NCI-H69 (cell line): ENCODE data around the gene AP3D1.

Experiments
- DNase-seq: peaks from one replicate; lab custom pipeline; 2025; lab: John Stamatoyannopoulos, UW

The AP3D1 gene

DNA sequence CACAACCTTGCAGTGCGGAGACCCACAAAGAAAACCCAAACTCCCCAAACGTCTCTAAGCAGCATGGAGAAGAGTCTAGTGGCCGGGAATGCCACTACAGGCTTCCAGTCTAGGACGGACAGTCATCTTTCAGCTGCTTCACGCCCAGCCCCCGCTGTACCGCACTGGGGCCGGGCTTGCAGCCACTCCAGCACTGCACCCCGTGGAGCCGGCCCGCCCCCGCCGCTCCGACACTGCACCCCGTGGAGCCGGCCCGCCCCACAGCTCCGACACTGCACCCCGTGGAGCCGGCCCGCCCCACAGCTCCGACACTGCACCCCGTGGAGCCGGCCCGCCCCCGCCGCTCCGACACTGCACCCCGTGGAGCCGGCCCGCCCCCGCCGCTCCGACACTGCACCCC, 23.1 kb downstream of the AP3D1 start:
- peak; percentile 10 for DNase-seq

DNA sequence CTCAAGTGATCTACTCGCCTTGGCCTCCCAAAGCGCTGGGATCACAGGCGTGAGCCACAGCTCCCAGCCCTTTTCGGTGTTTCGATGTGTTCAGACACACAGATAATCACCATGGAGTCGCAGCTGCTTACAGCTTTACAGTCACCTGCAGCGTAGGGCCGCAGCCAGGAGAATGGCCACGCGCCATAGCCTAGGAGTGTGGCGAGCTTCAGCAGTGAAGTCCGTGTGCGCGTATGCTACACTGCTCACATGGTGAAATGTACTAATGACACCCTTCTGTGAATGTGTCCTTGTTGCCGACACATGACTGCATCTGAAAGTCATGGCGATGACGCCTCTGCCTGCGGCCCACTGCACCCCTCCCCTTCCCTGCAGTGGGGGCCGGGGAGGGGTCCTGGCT, 23.6 kb downstream of the AP3D1 start:
- no peak for DNase-seq

DNA sequence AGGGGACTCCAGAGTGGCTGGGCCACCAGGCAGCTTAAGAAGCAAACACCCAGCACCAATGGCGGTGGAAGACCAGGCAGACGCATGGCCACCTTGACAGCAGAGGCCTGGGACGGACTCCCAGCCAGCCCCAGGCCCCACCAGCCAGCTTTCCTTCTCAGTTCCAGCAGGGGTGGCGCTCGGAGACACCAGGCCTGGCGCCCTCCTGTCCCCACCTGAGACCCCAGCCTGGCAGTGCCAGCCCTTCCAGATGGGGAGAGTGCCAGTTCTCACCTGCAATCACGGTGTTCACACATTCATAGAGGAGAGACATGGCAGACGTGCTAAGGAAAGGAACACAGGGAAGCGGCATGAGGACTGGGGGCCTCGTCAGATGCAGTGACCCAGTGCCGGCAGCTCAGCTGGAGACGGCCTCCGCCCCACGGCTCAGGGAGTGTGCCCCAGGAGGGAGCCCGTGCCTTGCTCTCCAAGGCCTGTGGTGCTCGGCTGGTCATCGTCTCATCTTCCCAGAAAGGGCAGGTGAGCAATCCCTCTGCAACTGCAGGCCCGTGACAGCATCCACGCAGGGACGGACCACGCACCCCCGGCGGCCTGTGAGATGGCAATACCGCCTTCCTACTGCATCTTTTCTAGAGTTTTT, 24.4 kb downstream of the AP3D1 start:
- no peak for DNase-seq

DNA sequence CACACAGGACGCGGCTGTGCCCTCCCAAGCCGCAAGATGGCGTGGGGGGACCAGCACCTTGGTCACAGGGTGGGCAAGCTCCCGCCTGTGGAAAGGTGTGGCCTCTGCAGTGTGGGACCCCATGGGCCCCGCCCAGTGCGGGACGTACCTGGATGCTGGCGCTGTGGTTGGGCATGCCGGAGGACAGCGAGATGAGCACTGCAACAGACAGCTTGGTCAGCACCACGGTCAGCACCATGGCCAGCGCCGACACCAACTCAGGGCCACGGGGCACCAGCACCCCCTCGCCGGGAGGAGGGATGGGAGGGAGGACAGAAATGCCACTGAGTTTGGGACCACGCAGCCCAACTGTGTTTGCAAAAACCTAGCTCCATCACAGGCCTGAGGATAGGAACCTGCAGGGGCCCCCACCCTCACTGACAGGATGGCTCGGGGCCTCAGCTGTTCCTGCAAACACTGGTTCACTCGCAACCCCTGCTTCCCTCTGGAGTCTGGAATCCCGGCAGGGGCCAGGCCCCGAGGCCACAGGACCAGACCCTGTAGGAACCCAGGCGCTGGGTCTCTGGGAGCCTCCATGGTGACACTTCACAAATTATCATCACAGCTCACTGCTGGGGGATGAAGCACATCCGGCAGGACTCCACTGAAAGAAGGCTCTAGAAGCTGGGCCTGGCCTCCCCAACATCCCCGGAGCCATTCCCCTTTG, 27.5 kb downstream of the AP3D1 start:
- DNase-seq: no peak

DNA sequence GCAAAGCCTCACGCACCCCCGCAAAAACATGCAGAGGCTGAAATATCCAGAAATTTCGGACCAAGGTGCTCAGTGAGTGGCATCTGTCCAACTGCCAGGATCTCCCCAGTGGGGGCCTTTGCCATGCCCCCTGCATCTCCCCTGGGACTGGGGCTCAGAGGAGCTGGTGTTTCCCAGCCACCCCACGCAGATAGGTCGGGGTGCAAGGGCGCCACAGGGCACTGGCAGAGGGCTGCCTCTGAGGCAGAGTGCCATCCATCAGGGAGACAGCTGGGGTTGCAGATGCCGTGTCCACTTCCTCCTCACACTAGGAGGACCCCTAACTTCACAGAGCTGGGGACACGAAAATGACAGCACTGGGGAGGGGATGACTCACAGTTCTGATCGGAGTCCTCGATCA, 28.4 kb downstream of the AP3D1 start:
- no peak for DNase-seq

DNA sequence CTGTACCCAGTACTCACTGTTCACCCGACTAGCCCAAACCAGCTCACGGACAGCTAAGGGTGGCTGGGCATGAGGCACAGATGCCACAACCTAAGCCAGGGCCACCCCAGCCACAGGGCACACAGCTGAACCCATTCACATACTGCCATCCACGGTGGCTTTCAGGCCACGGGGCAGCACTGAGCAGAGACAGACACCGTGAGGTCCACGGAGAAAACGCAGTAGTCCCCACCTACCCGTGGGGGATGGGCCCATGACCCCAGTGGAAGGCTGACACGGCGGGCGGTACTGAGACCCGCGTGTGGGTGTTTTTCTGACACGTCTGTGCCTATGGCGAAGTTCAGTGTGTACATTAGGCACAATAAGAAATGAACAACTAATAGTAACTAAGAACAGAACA, 29.1 kb downstream of the AP3D1 start:
- no peak for DNase-seq

DNA sequence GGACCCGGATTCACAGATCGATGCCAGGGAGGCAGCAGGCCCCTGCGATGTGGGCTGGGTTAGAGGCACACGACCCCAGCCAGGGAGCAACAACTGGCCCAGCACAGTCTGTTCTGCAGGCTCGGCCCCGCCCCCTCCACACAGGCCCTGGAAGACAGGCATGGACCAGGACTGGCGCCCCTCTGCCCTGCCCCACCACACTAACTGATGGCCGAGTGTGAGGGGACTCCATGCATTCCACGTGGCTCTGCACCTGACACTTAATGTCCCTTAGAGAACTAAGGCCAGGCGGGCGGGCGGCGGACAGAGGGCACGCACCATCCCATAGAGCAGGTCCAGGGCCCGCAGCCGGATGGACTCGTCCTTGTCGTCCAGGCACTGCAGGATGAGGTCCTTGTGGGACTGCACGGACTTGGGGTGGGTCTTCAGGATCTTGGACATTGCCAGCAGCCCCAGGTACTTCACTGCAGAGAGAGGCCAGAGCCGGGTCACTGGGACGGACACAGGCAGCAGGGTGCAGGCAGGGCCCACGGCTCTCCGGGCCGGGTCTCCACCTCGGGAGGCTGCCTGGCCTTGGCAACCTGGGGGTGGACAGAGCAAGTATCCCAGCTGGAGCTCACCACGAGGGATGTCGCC, 29.8 kb downstream of the AP3D1 start:
- no peak for DNase-seq

DNA sequence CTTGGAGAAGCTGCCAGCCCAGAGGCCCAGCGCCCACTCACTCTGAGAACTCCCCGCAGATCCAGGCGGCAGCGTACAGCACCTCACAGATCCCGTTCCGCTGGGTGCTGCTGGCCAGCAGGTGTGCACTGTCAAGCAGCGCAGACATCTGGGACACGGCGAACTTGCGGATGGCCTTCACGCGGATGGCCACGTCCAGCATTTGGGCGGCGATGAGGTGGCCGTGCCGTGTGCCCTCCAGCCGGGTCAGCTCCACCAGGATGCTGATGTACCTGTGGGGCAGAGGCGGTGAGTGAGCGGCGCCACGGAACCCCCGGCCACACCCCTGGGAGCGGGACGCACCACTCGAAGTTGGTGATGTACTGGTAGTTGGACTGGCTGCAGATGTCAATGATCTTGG, 30.5 kb downstream of the AP3D1 start:
- no peak for DNase-seq

DNA sequence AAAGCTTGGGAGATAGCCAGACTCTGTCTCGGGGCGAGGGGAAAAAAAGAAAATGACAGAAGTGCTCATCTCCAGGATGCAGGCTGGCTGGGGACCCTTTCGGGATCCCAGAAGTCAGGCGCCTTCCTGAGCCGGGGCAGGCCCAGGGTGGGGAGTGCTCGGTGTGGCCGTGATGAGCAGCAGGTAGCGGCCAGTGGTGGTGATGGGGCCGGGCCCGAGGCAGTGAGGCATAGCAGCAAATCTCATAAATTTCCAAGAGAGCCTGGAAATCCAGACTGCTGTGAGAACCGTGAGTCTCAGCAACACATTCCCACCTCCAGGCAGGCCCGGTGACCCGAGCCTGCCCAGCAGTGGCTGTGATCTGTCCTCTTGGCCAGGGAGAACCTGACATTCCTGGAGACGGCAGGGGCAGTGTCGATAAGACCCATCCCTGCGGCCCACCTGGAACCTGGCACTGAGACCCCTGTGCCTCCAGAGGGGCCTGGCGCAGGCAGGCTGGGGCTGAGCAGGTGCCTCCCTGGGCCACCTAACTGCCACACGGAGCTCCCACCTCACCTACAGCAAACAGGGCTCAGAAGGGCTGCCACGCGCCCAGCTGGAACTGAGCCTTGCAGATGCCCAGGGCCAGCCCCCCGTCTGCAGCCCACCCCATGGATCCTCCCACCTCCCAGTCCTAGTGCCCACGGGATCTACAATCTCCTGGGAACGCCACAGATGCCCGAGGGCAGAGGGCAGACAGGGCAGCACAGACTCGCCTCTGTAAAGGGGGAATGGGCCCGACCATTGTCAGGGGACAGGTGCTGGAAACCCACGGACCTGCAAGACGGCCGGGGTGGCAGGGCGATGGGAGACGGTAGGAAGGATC, 31.2 kb downstream of the AP3D1 start:
- DNase-seq: no peak

DNA sequence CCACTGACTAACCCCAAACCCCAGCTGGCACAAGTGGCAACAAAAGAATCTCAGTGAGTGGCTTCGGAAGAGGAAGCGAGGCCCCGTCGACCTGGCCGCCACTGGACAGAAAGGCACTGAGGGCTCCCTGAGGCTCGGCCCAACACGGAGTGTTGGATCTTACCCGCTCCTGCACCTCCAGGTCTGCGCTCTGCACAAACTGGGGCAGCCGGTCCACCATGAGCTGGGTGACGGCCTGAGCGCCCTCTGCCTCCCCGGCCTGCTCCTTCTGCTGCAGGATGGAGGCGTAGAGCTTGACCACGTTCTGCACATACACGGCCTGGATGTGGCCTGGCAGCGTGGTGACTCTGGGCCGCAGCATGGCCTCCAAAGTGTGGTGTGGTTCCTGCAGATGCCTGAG, 32.9 kb downstream of the AP3D1 start:
- DNase-seq: no peak

DNA sequence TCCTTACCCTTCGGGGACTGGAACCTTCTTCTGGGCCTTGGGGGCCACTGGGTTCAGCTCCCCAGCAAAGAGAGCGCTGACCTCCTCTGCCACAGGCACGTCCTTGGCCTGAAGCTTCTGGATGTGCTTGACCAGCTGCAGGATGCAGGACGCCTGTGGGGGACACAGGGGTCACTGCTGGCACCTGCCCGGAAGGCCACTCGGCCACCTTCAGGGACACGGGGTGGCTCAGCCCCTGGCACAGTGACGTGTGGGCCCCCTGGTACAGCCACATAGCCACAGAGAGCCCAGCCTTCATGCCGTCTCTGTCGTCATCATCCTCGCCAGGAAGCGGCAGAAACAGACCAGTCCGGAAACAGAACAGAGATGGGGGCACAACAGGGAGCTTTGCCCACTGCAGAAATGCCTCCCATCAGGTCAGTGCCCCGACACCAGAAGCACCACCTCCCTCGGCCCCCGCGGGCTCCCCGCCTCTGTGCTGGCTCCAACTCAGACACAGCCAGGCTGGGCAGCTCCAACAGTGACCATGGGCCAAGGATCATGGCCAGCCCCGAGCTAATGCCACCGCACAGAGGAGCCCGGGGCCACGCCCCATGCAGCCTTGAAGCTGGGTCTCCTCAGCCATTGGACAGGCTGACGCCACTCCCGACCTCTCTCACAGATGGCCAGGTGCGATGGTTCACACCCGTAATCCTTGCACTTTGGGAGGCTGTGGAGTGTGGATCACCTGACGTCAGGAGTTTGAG, 34.0 kb downstream of the AP3D1 start:
- no peak for DNase-seq

DNA sequence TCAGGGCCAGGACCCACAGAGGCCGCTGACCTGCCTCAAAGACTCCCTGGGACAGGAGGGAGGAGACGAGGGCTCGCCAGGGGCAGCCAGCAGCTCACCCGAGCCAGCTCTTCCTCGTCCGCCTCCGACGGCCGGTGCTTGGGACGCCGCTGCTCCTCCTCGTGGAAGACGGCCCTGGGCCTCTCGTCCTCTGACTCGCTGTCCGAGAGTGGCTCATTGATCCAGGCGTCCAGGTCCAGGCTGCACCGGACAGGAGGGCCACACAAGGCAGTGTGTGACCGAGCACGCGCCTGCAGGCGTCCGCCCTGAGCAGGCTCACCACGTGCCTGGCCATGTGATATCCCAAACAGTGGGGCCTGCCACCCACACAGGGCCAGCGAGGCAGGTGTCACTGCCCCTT, 34.9 kb downstream of the AP3D1 start:
- no peak for DNase-seq

DNA sequence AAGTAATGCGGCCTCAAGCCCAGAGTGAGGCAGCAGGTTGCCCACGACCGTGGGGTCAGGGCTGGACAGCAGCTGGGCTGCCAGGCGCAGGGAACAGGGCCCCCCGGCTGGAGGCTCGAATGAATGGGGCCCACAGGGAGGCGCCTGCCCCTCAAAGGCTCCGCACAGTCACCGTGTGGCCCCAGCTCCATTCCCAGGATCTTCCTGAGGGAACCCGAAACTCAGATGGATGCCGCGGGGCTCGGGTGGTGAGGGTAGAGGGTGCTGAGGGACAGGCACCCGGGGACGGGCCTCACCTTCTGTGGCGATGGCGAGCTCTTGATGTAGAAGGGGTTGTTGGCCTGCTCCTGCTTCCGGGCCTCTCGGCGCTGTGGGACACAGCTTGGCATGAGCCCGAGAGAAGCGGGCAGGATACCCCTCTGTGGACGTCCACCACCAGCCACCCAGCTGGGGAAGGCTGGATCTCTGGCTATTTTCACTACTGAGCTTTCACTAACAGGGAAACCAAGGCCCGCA, 35.4 kb downstream of the AP3D1 start:
- DNase-seq: no peak

DNA sequence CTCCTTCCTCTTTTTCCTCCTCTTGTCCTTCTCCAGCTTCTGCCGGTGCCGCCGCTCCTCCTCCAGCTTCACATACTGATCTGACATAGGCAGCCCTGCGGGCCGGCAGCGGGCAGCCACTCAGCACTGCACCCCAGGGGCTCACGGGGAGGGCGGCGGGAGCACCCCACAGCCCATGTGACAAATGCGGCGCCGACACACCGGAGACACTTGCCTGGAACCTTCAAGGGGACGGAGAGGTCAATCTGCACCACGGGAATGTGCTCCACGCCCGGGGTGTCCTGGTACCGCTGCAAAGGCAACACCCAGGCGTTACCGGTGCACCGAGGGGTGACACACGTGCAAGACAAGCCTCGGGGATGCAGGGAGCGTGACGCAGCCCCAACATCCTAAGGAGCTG, 36.0 kb downstream of the AP3D1 start:
- no peak for DNase-seq

DNA sequence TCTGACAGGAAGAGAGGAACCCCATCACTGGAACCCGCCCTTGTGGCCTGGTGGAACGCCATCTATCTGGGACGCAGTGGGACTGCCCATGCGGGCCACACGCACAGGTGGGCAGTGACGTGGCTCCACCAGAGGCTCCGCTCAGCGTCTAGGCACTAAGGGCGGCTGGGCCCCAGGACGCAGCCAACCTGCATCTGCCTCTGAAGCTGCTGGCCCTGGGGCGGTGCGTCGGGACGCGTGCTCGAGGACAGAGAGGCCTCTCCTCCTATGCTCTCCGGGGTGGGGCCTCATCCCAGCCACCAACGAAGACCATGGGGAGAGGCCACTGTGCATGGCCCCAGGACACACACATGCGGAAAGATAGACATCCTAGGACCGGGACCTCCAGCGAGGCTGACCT, 36.5 kb downstream of the AP3D1 start:
- no peak for DNase-seq

DNA sequence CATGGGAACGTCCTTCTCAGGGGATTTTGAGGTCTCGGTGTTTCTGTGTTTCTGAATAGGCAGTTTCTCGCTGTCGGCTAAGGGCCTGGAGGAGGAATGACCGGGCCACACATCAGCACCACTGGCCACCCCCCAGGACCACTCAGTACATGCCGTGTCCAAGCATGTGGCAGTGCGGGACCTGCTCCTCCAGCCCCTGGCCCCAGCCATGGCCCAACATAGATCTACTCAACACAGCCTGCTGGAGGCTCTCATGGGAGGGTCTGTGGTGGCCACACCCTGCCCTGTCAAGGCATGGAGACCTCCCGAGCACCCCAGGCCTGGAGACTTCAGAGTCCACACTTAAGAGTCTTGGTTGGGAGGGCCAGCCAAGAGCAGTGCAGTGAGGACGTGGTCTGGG, 37.1 kb downstream of the AP3D1 start:
- no peak for DNase-seq

DNA sequence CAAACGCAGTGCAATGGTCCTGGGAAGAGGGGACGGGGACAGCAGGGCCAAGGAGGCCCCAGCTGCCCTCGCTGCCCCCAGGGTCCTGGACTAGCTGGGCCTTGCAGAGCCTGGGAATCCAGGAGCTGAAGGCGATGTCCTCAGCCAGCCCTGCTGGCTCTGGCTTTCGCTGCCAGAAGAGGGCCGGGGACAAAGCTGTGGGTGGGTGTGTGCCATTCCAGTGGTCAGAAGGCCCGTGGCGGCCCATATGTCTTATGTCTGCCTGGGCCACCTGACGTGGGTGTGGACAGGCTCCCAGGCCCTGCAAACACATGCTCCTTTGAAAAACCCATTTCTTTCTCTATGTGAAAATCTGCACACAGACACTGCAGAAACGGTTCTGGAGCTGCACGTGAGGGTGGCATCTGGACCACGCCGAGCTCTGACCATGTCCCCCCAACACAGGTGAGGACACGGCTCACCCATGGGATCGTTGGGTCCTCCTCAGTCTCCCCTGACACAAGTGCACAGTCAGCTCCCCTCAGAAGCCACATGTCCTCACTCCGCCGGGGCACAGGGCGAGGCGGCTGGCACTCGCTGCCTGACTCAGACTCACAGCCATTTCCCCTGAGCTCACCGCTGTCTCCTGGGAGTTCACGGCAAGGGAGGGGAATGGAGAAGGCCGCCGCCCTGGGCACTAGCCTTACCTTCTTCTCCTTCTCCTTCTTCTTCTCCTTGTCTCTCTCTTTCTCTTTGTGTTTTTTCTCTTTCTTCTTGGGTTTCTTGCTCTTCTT, 37.7 kb downstream of the AP3D1 start:
- DNase-seq: no peak

DNA sequence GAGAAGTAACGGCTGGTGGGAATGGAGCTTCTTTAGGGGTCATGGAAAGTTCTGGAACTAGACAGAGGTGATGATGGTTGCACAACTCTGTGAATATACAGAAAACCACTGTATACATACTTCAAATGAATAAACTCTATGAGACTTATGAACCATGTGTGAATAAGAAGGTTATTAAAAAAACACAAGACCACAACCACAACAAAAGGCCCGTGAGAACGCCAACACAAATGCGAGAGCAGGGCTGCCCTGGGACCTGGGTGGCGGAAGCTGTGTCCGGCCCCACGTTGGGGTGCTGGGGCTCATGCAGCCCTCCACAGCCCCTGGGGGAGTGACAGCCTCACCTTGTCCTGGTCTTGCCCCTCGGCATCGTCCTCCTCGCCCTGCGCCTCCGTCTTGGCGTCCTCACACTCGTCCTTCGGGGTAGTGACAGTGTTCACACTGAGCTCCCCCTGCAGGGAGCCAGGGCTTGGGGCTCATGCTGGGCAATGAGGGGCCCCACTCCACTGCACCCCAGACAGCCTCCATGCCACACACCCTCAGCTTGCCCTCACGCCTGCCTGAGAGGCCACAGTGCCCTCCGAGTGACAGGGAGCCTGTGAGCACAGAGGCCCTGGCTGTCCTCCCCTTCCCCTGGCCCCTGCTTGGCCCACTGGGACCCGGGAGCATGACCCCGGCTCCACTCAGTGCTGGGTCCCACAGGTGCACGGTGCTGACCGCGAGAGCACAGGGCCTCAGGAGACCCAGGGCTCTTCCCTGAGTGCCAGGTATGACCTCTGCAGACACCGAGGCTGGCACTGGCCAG, 38.6 kb downstream of the AP3D1 start:
- DNase-seq: no peak

DNA sequence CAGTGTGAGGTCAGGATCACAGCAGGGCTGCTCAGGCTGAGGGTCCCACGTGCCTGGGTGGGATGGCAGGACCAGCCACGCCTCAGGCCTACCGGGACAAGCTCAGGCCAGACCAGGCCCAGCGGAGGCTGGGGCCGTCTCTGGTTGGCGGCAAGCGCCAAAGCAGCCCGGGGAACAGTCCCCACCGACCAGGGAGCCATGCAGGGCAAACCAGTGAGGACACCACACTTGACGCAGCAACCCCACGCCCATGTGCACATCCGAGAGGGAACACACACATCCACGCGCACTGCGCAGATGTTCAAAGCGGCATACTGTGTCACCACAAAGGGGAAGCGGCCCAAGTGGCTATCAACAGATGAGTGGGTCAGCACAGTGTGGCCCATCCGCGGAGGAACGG, 39.5 kb downstream of the AP3D1 start:
- no peak for DNase-seq

DNA sequence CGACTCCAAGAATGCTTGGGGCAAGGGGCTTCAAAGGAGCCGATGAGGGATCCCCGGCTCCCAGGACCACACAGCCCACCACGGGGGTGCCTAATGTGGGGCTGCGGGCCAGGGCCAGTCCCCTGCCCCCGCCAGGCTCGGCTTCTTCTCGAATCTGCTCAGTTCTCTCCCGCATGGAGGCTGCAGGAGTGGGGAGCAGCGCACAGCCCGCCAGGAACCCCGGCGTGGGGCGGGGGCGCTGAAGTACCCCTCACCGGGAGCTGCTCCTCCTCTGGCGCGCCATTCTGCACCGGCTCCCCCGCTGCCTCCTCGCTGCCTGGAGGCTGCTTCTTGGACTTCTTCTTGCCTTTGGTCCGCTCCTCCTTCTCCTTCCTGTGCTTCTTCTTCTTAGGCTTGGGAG, 39.9 kb downstream of the AP3D1 start:
- DNase-seq: no peak
